GM12878 (cell line): ENCODE measurements around the gene MTERF1. TPM values are rescaled to one million over a fixed set of nuclear protein-coding genes. Genes with fewer than 3 reads are reported as not detected.

ENCODE experiments used
- BRCA1 ChIP-seq: IDR thresholded peaks from 2 replicates; pipeline ENCODE4 v1.6.1; 2011; ENCODE audit warnings: low read depth, low read length, improper control_type of control experiment
- CREM ChIP-seq: IDR thresholded peaks from 2 replicates; pipeline ENCODE4 v1.6.1; 2014; ENCODE audit warnings: antibody characterized with exemption, low read depth
- JUND ChIP-seq: IDR thresholded peaks from 2 replicates; pipeline ENCODE4 v1.6.1; 2012; ENCODE audit warnings: low read depth, mild to moderate bottlenecking, low read length, improper control_type of control experiment, moderate library complexity
- NFXL1 ChIP-seq: fragments of 450-650 bp; IDR thresholded peaks from 2 replicates; pipeline ENCODE4 v1.6.1; 2017; ENCODE audit warnings: antibody characterized with exemption, mild to moderate bottlenecking, borderline replicate concordance
- RB1 ChIP-seq: fragments of 450-650 bp; formaldehyde crosslinking; IDR thresholded peaks from 2 replicates; pipeline ENCODE4 v1.6.1; 2017; ENCODE audit warnings: mild to moderate bottlenecking, borderline replicate concordance
- REST ChIP-seq: IDR thresholded peaks from 2 replicates; pipeline ENCODE4 v1.6.1; 2012; ENCODE audit warnings: mild to moderate bottlenecking, low read depth, low read length
- ZSCAN29 ChIP-seq: fragments of 450-650 bp; IDR thresholded peaks from 2 replicates; pipeline ENCODE4 v1.6.1; 2017; ENCODE audit warnings: mild to moderate bottlenecking, moderate library complexity
- polyA plus RNA-seq, 11 experiments: library from polyadenylated mRNA; depleted of rRNA in 4 of 11; unstranded in 6 of 11; stranded (reverse) in 5 of 11; fragments of >200 nt; fragmentation: Nextera tagmentation in 4 of 11; fragmentation: Illumina TruSeq in 1 of 11; extraction: Ambion mirVana in 4 of 11; extraction: Trizol in 1 of 11; gene quantifications; 1 replicate in 1 of 11; 2 replicates in 10 of 11; pipeline versions ENCODE4 v1.2.1 to v1.2.3, GENCODE V29; 2011 to 2016; ENCODE audit warnings: inconsistent platforms in 2 of 11, missing spikeins in 2 of 11, low read depth in 1 of 11
- total RNA-seq, 4 experiments: library from RNA; depleted of rRNA in 3 of 4; stranded (reverse); fragments of >200 nt in 3 of 4; fragmentation: Illumina TruSeq in 1 of 4; extraction: Trizol in 1 of 4; gene quantifications; 2 replicates each; pipeline versions ENCODE4 v1.2.1 to v1.2.3, GENCODE V29; 2013 to 2021
- TF ChIP-seq, protein P1 (sequence below): fragments of 450-650 bp; IDR thresholded peaks from 2 replicates; pipeline ENCODE4 v1.6.1; 2017; ENCODE audit warnings: mild to moderate bottlenecking, moderate library complexity

Gene MTERF1
- total and polyA plus RNA-seq, 10 of the 15 experiments (the other 5 are each of a cell fraction or from before 2014, with no cell fraction given): 14.7 to 38.7 (median 28.0) TPM

GRCh38 chr7:91838439-91838838 lies 42.1 kb downstream of the MTERF1 start (continued):
- TF ChIP-seq, protein P1, sequence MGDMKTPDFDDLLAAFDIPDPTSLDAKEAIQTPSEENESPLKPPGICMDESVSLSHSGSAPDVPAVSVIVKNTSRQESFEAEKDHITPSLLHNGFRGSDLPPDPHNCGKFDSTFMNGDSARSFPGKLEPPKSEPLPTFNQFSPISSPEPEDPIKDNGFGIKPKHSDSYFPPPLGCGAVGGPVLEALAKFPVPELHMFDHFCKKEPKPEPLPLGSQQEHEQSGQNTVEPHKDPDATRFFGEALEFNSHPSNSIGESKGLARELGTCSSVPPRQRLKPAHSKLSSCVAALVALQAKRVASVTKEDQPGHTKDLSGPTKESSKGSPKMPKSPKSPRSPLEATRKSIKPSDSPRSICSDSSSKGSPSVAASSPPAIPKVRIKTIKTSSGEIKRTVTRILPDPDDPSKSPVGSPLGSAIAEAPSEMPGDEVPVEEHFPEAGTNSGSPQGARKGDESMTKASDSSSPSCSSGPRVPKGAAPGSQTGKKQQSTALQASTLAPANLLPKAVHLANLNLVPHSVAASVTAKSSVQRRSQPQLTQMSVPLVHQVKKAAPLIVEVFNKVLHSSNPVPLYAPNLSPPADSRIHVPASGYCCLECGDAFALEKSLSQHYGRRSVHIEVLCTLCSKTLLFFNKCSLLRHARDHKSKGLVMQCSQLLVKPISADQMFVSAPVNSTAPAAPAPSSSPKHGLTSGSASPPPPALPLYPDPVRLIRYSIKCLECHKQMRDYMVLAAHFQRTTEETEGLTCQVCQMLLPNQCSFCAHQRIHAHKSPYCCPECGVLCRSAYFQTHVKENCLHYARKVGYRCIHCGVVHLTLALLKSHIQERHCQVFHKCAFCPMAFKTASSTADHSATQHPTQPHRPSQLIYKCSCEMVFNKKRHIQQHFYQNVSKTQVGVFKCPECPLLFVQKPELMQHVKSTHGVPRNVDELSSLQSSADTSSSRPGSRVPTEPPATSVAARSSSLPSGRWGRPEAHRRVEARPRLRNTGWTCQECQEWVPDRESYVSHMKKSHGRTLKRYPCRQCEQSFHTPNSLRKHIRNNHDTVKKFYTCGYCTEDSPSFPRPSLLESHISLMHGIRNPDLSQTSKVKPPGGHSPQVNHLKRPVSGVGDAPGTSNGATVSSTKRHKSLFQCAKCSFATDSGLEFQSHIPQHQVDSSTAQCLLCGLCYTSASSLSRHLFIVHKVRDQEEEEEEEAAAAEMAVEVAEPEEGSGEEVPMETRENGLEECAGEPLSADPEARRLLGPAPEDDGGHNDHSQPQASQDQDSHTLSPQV: no peak
- TF ChIP-seq CREM (no peak), NFXL1 (no peak), JUND (no peak), BRCA1 (no peak), REST (no peak), ZSCAN29 (no peak), RB1 (no peak)
